Natural killer cell treated with Interleukin-12 subunit alpha and Interleukin-12 subunit beta and Interleukin-15 and Interleukin-18, amount 100 ng/mL, for 72 hours (primary cell): Measurements from ENCODE around the gene BBS2. TPM values are rescaled to one million over a fixed set of nuclear protein-coding genes. Genes with fewer than 3 reads are reported as not detected.
A peak's percentile ranks its signal among the peaks of the same experiment; 100 is the strongest.

Experiments used
- ATAC-seq, 2 donors: fragments of 150-1000 bp; cut with Tn5 transposase in 1 of 2; sonication (Bioruptor Pico), chemical (Tn5 transposase) in 1 of 2; 2 replicates each; pipeline ENCODE4 v1.10.0; 2021
- DNase-seq: peaks from one replicate; pipeline ENCODE4 v3.0.0; 2022; ENCODE audit warnings: low spot score
- H3K27ac Mint-ChIP-seq, 2 donors: 1 replicate in 1 of 2; 2 replicates in 1 of 2; pipeline ENCODE4 v1.8.0; 2022; ENCODE audit warnings: mixed read lengths in 2 of 2, mild to moderate bottlenecking in 1 of 2, moderate library complexity in 1 of 2
- H3K27me3 Mint-ChIP-seq, 2 donors: 1 replicate in 1 of 2; 2 replicates in 1 of 2; pipeline ENCODE4 v1.8.0; 2022; ENCODE audit warnings: mixed read lengths in 2 of 2
- H3K36me3 Mint-ChIP-seq: one replicate; pipeline ENCODE4 v1.8.0; 2022; ENCODE audit warnings: mixed read lengths
- H3K4me1 Mint-ChIP-seq, 2 donors: 1 replicate in 1 of 2; 2 replicates in 1 of 2; pipeline ENCODE4 v1.8.0; 2022; ENCODE audit warnings: low read depth in 2 of 2, mixed read lengths in 2 of 2, mild to moderate bottlenecking in 1 of 2
- H3K4me3 Mint-ChIP-seq: one replicate; pipeline ENCODE4 v1.8.0; 2022; ENCODE audit warnings: mixed read lengths
- H3K9me3 Mint-ChIP-seq: 2 replicates; pipeline ENCODE4 v1.8.0; 2022; ENCODE audit warnings: mixed read lengths
- total RNA-seq, 2 donors: library from RNA; stranded (reverse); gene quantifications; one replicate each; pipeline ENCODE4 v1.2.3, GENCODE V29; 2022

The BBS2 gene
- total RNA-seq, 2 donors from 2014 or later, result 6.6 to 10.6 TPM

DNA sequence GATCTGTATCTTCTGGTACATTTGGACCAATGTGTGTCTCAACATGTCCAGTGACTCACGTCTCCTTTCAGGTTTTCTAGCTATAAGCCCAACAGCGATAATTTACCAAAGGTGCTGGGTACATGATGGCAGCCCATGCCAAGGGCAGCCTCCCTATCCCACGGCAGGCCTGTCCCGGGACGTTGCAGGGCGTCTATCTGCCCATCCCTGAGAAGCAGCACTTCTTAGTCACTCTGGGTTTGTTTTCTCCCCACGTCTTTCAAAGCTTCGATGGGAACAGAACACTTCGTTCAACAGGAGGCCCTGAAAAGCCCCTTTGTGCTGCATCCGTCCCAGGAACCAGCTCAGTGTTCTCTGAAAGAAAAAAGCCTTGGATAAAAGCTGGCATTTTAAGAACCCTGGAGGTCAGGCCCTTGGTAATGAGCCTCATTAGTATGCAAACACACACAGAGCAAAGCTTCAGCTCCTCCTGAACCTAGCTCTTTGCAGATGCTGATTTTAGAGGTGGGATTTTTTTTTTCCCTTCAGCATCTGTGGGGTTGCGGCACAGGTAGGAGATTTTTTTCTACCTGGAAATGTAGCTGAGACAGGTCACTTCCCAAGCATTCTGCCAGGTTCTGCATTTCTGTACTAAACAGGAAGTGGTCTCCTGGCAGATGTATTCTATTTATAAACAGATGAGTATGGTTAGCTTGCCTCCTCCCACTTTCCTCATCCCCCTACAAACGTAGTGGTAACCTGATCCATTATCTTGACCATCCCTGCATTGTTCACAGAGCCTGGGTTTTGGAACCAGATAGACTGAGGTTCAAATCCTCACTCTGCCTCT is 27.5 kb upstream of the BBS2 start:
- Mint-ChIP-seq H3K4me1 (peaks cover 0 to 3% of the 10 kb centered on the region in 2 donors), H3K4me3 (no peak overlapping the region), H3K9me3 (no peaks in the 10 kb centered on the region), H3K36me3 (no peaks in the 10 kb centered on the region), H3K27ac (no peak overlapping the region), H3K27me3 (peaks cover 6 to 13% of the 10 kb centered on the region in 2 donors)
- ATAC-seq (no peak), DNase-seq (no peak)

DNA sequence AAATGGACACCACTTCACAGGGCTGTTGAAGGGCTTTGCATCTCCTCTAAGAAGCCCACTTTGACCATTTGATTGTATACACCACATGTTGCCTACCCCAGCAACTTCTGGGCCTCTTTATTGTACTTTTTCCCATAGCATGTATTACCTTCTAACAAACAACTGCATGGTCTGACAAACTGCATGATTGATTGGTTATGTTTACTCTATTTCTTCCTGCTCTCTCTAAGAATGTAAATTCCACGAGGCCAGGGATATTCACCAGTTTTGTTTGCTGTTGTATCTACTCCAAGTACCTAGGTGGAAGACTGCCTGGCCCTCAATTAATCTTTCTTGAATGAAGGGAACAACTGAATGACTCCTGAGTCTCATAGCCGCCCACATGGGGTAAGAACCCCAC is 22.2 kb upstream of the BBS2 start:
- Mint-ChIP-seq H3K27me3 (peaks cover 7 to 17% of the 10 kb centered on the region in 2 donors), H3K36me3 (no peaks in the 10 kb centered on the region), H3K4me3 (no peak overlapping the region), H3K9me3 (no peaks in the 10 kb centered on the region), H3K27ac (no peak overlapping the region), H3K4me1 (no peaks in the 10 kb centered on the region)
- DNase-seq, result no peak
- no peak for ATAC-seq

DNA sequence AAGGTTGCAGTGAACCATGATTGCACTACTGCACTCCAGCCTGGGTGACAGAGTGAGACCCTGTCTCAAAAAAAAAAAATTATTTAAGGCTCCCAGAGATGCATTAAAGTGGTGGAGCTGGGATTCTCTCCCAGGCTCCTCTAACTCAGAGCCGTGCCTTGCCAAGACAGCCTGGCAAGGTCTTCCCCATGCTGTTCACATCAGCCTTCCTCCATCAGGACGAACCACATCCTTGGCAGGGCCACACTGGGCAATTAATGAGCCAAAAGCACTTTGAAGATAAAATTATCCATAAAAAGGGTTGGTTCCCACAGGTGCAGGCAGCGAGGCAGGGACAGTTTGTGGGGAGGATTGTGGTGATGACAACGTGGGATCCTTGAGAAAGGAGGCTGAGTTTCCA is 19.8 kb upstream of the BBS2 start:
- H3K27me3 Mint-ChIP-seq, result peaks cover 13 to 24% of the 10 kb centered on the region in 2 donors
- no peaks in the 10 kb centered on the region for H3K4me1 Mint-ChIP-seq
- DNase-seq (no peak), ATAC-seq (no peak)
- H3K27ac Mint-ChIP-seq, result no peak overlapping the region
- no peaks in the 10 kb centered on the region for H3K36me3 Mint-ChIP-seq
- H3K4me3 Mint-ChIP-seq, result no peak overlapping the region
- no peaks in the 10 kb centered on the region for H3K9me3 Mint-ChIP-seq

DNA sequence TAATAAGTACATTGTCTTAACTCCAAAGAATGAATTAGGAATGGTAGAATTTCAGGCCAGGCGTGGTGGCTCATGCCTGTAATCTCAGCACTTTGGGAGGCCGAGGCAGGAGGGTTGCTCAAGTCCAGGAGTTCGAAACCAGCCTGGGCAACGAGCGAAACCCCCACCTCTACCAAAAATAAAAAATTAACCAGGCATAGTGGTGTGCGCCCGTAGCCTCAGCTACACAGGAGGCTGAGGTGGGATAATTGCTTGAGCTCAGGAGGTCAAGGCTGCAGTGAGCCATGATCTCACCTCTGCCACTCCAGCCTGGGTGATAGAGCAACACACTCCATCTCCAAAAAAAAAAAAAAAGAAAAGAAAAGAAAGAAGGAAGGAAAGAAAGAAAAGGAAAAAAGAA is 18.5 kb upstream of the BBS2 start:
- Mint-ChIP-seq H3K36me3 (no peaks in the 10 kb centered on the region), H3K27me3 (peaks cover 12 to 27% of the 10 kb centered on the region in 2 donors), H3K4me1 (no peaks in the 10 kb centered on the region), H3K27ac (no peak overlapping the region), H3K4me3 (no peak overlapping the region), H3K9me3 (no peaks in the 10 kb centered on the region)
- DNase-seq (no peak), ATAC-seq (no peak)

DNA sequence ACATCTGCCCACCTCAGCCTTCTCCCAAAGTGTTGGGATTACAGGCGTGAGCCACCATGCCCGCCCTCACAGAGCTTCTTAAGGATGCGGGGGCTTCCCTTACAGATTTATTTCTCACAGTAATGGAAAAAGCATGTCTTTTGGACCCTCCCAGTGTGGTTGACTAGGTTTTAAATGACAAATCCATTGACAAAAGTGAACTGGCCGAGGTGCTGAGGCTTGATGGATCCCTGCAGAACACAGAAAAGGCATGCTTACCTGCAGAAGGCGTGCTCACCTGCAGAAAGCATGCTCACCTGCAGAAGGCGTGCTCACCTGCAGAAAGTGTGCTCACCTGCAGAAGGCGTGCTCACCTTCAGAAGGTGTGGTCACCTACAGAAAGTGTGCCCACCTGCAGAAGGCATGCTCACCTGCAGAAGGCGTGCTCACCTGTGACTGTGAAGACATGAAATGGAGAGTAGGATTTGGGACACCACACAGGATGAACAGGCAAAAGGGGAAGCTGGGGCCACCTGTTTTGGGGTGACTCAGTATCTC is 15.1 kb upstream of the BBS2 start:
- Mint-ChIP-seq H3K9me3 (no peaks in the 10 kb centered on the region), H3K36me3 (no peaks in the 10 kb centered on the region), H3K4me3 (no peak overlapping the region), H3K27ac (no peak overlapping the region), H3K27me3 (peaks cover 10 to 16% of the 10 kb centered on the region in 2 donors), H3K4me1 (no peaks in the 10 kb centered on the region)
- no peak for DNase-seq
- no peak for ATAC-seq

DNA sequence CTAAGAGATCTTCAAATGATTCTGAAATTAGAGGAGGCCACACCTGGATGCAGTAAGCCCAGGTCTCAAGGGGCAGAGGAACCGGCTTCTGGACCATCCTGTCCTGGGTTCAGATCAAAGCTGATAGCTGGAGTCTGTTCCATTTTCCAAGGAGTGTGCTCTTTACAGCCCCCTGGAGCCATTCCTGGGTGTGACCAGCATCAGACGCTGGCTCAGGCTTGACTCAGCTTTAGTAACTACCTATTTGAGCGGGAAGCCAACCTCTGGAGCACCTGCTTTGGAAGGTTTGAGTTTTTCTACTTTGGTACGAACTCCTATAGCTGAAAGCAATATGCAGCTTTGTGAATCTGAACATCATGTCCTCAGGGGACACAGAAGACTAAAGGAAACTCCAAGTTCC is 12.9 kb upstream of the BBS2 start:
- H3K4me1 Mint-ChIP-seq, result no peaks in the 10 kb centered on the region
- no peaks in the 10 kb centered on the region for H3K36me3 Mint-ChIP-seq
- DNase-seq (no peak), ATAC-seq (no peak)
- H3K4me3 Mint-ChIP-seq, result no peak overlapping the region
- H3K27ac Mint-ChIP-seq, result no peak overlapping the region
- H3K27me3 Mint-ChIP-seq, result peaks cover 14 to 23% of the 10 kb centered on the region in 2 donors
- no peaks in the 10 kb centered on the region for H3K9me3 Mint-ChIP-seq

DNA sequence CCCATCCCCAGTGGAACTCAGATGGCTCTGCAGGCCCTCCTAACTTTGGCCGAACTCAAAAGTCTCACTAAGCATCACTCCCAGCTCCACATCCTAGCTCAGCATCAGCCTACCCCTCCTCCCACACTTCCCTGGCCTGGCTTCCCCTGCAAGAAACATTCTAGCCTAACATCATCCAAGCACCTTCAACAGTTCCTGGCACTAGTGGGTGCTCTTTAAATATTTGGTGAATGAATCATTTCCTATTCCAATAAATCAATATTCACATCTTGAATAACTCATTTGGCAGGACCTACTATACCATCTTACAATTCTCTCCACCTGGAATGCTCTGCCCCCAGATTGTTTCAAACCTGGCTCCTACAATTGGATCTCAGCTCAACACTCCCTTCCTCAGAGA is 11.0 kb upstream of the BBS2 start:
- no peak overlapping the region for H3K27ac Mint-ChIP-seq
- peaks cover 24 to 26% of the 10 kb centered on the region in 2 donors for H3K27me3 Mint-ChIP-seq

DNA sequence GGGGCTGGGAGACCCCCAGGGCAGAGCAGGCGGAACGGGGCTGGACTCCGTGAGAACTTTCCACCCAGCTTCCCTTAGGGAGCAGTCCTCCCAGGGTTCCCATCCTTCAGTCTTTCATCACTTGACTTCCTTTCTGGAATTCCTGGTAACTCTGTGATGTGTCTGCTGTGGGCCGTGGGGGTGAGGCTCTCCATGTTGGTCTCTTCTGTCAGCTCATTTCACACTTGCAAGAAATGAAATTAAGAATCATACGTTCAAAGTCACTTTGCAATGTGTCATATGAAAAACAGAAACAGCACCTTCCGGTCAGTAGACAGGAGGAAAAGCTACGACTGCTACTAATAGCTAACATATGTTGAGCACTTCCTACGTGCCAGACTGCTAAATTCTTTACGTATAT is 5.4 kb upstream of the BBS2 start:
- H3K4me1 Mint-ChIP-seq, result peaks cover 6% of the 10 kb centered on the region in 2 donors
- H3K27me3 Mint-ChIP-seq, result peaks cover 15 to 17% of the 10 kb centered on the region in 2 donors
- H3K4me3 Mint-ChIP-seq, result no peak overlapping the region
- DNase-seq, result no peak
- no peak overlapping the region for H3K27ac Mint-ChIP-seq
- no peaks in the 10 kb centered on the region for H3K36me3 Mint-ChIP-seq
- ATAC-seq, result no peak
- H3K9me3 Mint-ChIP-seq, result no peaks in the 10 kb centered on the region

More for the DNA sequence above, 11.0 kb upstream of the BBS2 start:
- H3K36me3 Mint-ChIP-seq, result no peaks in the 10 kb centered on the region
- ATAC-seq (no peak), DNase-seq (no peak)
- H3K4me3 Mint-ChIP-seq, result no peak overlapping the region
- H3K9me3 Mint-ChIP-seq, result no peaks in the 10 kb centered on the region
- no peaks in the 10 kb centered on the region for H3K4me1 Mint-ChIP-seq

DNA sequence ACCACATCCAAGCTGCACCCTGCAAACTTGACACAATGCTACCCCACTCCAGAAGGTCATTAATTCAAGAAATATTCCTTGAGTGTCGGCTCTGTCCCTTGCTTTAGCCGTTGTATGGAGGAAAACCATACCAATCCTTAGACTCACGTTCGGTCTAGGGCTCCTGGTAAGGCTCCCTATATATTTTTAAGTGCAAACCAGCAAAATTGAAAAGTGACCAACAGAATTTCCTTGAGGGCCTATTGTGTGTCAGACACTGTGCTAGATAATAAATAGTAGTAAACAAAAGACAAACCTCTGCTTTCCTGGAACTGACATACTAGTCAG is 390 bp upstream of the BBS2 start:
- ATAC-seq (no peak), DNase-seq (no peak)
- Mint-ChIP-seq H3K27ac (peak overlapping the region; percentile 68 to 83), H3K4me3 (peak overlapping the region; percentile 76), H3K9me3 (no peaks in the 10 kb centered on the region), H3K27me3 (no peaks in the 10 kb centered on the region), H3K4me1 (peaks cover 8 to 9% of the 10 kb centered on the region in 2 donors), H3K36me3 (no peaks in the 10 kb centered on the region)

DNA sequence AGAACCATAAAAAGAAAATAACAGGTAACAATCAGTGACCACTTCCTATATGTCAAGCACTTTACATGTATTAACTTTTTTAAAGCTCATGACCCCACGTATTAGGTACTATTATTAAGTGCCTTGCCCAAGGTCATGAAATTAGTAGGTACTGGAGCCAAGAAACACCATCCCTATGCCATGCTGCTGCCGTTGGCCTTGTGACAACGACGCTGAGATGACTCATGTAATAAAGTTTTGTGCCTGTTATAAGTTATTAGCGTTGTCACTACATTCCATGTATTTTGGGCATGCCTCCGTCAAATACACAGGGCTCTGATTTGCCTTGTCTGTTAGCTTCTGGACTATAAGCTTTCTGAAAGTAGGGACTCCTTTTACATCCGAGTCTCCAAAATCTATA is 1.4 kb downstream of the BBS2 start:
- Mint-ChIP-seq H3K4me3 (peak overlapping the region; percentile 76), H3K27ac (peak overlapping the region in 1 of 2 donors; percentile 83), H3K9me3 (no peaks in the 10 kb centered on the region), H3K4me1 (peaks cover 10 to 17% of the 10 kb centered on the region in 2 donors), H3K27me3 (no peaks in the 10 kb centered on the region), H3K36me3 (no peaks in the 10 kb centered on the region)
- ATAC-seq, result no peak
- DNase-seq, result no peak

DNA sequence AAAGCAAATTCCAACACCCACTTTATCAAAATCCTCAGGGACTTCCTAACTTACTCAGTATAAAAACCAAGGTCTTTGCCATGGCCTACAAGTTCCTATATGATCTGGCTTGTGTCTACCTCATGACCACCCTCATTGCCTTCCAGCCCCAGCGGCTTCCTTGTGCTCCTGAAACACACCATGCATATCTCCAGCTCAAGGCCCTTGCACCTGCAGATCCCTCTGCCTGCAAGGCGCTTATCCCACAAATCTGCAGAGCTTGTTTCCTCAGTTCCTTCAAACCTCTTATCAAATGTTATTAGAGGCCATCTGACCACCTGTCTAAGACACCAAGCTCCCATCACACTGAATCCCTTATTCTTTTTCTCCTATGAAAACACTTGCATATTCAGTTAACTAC is 2.6 kb downstream of the BBS2 start:
- Mint-ChIP-seq H3K27ac (no peak overlapping the region), H3K9me3 (no peaks in the 10 kb centered on the region), H3K4me1 (peaks cover 10 to 22% of the 10 kb centered on the region in 2 donors), H3K4me3 (no peak overlapping the region), H3K27me3 (no peaks in the 10 kb centered on the region), H3K36me3 (no peaks in the 10 kb centered on the region)
- ATAC-seq (no peak), DNase-seq (no peak)

DNA sequence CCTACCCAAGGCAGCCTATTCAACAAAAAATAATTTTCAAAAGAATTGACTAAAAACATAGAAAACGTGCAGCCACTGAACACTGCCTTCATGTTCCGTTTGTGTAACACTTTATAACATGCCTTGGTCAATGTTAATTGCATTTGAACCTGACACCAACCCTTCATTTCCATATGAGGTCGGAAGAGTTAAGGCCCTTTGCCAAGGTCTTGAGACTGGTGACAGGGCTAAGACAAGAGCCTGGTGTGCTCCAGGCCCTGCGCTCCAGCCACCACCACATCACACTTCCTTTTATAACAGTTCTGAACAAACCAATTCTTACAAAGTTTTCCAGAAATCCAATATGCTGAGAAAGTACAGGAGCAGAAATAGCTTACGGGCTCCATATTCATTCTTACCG is 4.2 kb downstream of the BBS2 start:
- no peak for DNase-seq
- Mint-ChIP-seq H3K27me3 (no peaks in the 10 kb centered on the region), H3K9me3 (no peaks in the 10 kb centered on the region), H3K4me3 (no peak overlapping the region), H3K27ac (no peak overlapping the region), H3K36me3 (peaks cover 1% of the 10 kb centered on the region), H3K4me1 (peaks cover 9 to 20% of the 10 kb centered on the region in 2 donors)
- ATAC-seq, result no peak

DNA sequence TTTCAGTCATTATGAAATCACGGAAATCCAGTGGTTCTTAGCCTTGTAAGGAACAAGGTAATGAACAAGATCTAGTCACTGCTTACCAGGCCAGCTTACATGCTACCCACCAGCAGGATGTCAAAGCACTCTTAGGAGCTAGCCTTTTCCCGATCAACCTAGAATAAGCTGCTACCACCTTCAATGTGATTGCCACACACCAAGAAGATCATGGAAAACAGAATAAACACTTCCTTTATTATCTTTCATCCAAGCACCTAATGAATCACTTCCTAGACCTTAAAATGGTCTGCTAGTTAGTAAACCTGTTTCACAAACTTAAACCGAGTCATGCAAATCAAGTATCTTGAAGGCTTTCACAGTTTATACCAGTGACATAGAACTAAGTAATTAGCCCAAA is 5.0 kb downstream of the BBS2 start:
- no peak overlapping the region for H3K27ac Mint-ChIP-seq
- peaks cover 4% of the 10 kb centered on the region for H3K36me3 Mint-ChIP-seq
- DNase-seq (no peak), ATAC-seq (no peak)
- no peaks in the 10 kb centered on the region for H3K9me3 Mint-ChIP-seq
- H3K27me3 Mint-ChIP-seq, result no peaks in the 10 kb centered on the region
- peaks cover 3 to 13% of the 10 kb centered on the region in 2 donors for H3K4me1 Mint-ChIP-seq
- no peak overlapping the region for H3K4me3 Mint-ChIP-seq

DNA sequence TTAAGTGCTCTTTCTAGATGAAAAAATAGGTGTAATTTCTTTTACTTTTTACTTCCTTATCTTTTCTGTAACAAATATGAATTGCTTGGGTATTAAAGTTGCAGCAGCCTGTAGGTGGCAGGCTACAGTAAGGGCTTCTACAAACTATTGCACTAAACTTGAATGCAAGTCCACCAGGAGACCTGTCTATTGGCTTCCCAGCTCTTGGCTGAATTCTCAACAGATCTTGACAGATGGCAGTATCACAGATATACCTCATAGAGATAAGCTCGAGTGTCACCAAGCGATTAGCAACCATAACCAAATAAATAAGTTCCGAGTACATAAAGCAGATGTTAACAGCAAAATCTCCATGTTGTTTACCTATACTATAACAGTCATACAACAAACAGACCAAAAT is 5.9 kb downstream of the BBS2 start:
- DNase-seq (no peak), ATAC-seq (no peak)
- peaks cover 3 to 13% of the 10 kb centered on the region in 2 donors for H3K4me1 Mint-ChIP-seq
- no peaks in the 10 kb centered on the region for H3K9me3 Mint-ChIP-seq
- H3K4me3 Mint-ChIP-seq, result no peak overlapping the region
- H3K36me3 Mint-ChIP-seq, result peaks cover 4% of the 10 kb centered on the region
- no peaks in the 10 kb centered on the region for H3K27me3 Mint-ChIP-seq
- no peak overlapping the region for H3K27ac Mint-ChIP-seq
